ENCODE data around the gene PLAC8.

DNA sequence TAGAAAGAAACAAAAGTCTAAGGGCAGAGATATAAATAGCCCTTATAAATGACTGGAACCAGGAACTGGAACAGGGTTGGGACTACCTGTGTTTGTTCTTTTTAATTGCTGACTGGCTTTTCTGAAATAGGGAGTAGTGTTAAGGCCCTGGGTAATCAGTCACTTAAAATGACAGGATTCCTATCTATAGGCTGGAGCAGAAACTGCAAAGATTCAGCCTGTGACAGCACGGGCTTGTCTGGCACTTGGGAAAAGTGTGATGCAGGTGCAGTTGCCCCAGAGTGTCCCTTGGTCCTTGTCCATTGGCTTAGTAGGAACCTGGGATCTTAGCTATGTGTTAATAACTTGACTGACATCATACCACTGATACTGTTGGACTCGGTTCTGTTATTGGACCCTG, 14.7 kb upstream of the PLAC8 start:
- TF ChIP-seq, protein P1, sequence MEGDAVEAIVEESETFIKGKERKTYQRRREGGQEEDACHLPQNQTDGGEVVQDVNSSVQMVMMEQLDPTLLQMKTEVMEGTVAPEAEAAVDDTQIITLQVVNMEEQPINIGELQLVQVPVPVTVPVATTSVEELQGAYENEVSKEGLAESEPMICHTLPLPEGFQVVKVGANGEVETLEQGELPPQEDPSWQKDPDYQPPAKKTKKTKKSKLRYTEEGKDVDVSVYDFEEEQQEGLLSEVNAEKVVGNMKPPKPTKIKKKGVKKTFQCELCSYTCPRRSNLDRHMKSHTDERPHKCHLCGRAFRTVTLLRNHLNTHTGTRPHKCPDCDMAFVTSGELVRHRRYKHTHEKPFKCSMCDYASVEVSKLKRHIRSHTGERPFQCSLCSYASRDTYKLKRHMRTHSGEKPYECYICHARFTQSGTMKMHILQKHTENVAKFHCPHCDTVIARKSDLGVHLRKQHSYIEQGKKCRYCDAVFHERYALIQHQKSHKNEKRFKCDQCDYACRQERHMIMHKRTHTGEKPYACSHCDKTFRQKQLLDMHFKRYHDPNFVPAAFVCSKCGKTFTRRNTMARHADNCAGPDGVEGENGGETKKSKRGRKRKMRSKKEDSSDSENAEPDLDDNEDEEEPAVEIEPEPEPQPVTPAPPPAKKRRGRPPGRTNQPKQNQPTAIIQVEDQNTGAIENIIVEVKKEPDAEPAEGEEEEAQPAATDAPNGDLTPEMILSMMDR (IDR thresholded peaks at IDR 0.05), result no peak
- no peak for TF ChIP-seq POLR2A (IDR thresholded peaks at IDR 0.05)

Data from stomach (tissue), 4 donors.